CD4-positive, alpha-beta memory T cell (primary cell): Measurements from ENCODE around the gene FAM163B. TPM values are rescaled to one million over a fixed set of nuclear protein-coding genes. Genes with fewer than 3 reads are reported as not detected.

Experiments used
- CTCF ChIA-PET: fragments of 350-600 bp; sonication (Branson Sonifier 250); formaldehyde crosslinking; loops from one replicate; lab custom pipeline; 2021; ENCODE audit warnings: inconsistent platforms; ENCODE audit not compliant: partially characterized antibody; lab: Charles Lee
- POLR2A ChIA-PET: fragments of 350-600 bp; sonication (Branson Sonifier 250); formaldehyde crosslinking; loops from one replicate; lab custom pipeline; 2021; ENCODE audit not compliant: partially characterized antibody; lab: Charles Lee
- DNase-seq, 5 donors: peaks; one replicate each; pipeline versions ENCODE4 v3.0.0 to v3.0.0-alpha.2; 2020 to 2022; ENCODE audit warnings: mixed read lengths in 1 of 5
- H3K27ac ChIP-seq: one replicate; pipeline ENCODE4 v1.7.0; 2013; ENCODE audit warnings: low read depth, low read length
- H3K27me3 ChIP-seq: 2 replicates; pipeline ENCODE4 v1.7.0; 2013; ENCODE audit warnings: mild to moderate bottlenecking, low read length, moderate library complexity; ENCODE audit not compliant: insufficient read depth
- H3K36me3 ChIP-seq: 2 replicates; pipeline ENCODE4 v1.7.0; 2013; ENCODE audit warnings: mild to moderate bottlenecking, low read length, moderate library complexity; ENCODE audit not compliant: insufficient read depth
- H3K4me1 ChIP-seq: 2 replicates; pipeline ENCODE4 v1.7.0; 2013; ENCODE audit warnings: mild to moderate bottlenecking, low read length, moderate library complexity; ENCODE audit not compliant: insufficient read depth
- H3K4me3 ChIP-seq, 2 donors: one replicate each; pipeline ENCODE4 v1.7.0; 2013; ENCODE audit warnings: low read length in 2 of 2, mild to moderate bottlenecking in 1 of 2
- H3K9me3 ChIP-seq, 2 donors: one replicate each; pipeline ENCODE4 v1.7.0; 2013; ENCODE audit warnings: low read length in 2 of 2, control low read depth in 1 of 2; ENCODE audit not compliant: control insufficient read depth in 1 of 2
- H3K27ac Mint-ChIP-seq, 7 donors: one replicate each; pipeline ENCODE4 v1.8.0; 2020 to 2021; ENCODE audit warnings: mixed read lengths in 7 of 7, mild to moderate bottlenecking in 6 of 7, inconsistent platforms in 3 of 7, moderate library complexity in 3 of 7
- H3K27me3 Mint-ChIP-seq, 2 donors: one replicate each; pipeline ENCODE4 v1.8.0; 2020 to 2021; ENCODE audit warnings: mixed read lengths in 2 of 2
- H3K36me3 Mint-ChIP-seq, 2 donors: one replicate each; pipeline ENCODE4 v1.8.0; 2020 to 2021; ENCODE audit warnings: mixed read lengths in 2 of 2, inconsistent platforms in 1 of 2, mild to moderate bottlenecking in 1 of 2
- H3K4me1 Mint-ChIP-seq, 4 donors: one replicate each; pipeline ENCODE4 v1.8.0; 2020 to 2021; ENCODE audit warnings: mixed read lengths in 4 of 4, mild to moderate bottlenecking in 1 of 4
- H3K4me3 Mint-ChIP-seq, 8 donors: one replicate each; pipeline ENCODE4 v1.8.0; 2020 to 2021; ENCODE audit warnings: mixed read lengths in 8 of 8, mild to moderate bottlenecking in 7 of 8, moderate library complexity in 6 of 8, inconsistent platforms in 3 of 8
- H3K9me3 Mint-ChIP-seq, 8 donors: one replicate each; pipeline ENCODE4 v1.8.0; 2020 to 2021; ENCODE audit warnings: mixed read lengths in 8 of 8, mild to moderate bottlenecking in 5 of 8, inconsistent platforms in 3 of 8, moderate library complexity in 1 of 8
- intact Hi-C: fragments of 100-400 bp; cut with micrococcal nuclease; formaldehyde crosslinking; loops from one replicate; pipeline ENCODE4 v1.15.1; 2023
- polyA plus RNA-seq, 2 donors: library from polyadenylated mRNA; unstranded; fragments of 300-500 nt; fragmentation: Illumina TruSeq; gene quantifications; one replicate each; pipeline ENCODE4 v1.2.3, GENCODE V29; 2021
- total RNA-seq, 2 experiments: library from RNA; stranded (reverse); gene quantifications; one replicate each; pipeline ENCODE4 v1.2.3, GENCODE V29; 2021

Gene FAM163B
- total and polyA plus RNA-seq, 4 experiments from 2014 or later, result not detected

DNA sequence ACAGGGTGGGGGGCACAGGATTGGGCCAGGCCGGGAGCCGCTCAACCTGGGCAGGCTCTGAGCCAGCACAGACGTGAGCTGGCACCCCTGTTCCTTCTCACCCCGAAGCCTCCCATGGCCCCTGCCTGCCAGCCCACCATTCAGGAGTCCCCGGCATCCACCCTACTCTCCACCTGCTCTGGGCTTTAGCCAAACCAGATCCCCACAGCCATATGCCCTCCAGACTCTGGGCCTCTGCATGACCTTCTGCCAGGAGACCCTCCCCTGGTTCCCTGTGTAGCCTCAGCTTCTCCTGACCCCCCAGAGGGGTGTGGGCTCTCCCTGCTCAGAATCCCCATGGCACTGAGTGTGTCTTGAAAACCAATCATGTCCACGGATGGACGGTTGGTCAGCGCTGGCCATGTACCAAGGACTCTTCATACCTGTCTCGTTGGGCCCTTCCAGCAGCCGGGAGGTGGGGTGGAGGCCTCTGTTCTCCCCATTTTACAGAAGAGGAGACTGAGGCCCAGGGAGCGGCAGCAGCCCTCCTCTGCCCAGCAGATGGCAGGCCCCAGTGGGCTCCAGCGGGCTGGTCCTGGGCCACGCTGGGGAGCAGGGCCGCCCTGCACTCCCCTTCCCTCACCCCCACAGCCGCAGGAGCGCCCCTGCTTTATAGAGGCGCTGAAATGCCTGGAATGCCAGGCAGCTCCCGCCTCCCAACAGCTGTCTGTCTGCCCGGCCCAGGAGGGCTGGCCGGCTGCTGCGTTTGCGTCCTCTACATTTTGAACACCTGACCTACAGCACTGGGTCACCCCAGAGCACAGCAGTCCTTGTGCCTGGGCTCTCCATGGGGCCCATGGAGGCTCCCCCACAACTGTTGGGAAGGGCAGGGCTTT is 81.0 kb downstream of the FAM163B start:
- H3K27ac Mint-ChIP-seq, result no peak overlapping the region
- H3K27me3 Mint-ChIP-seq, result peaks cover 7 to 14% of the 10 kb centered on the region in 2 donors
- no peak overlapping the region for H3K4me3 Mint-ChIP-seq
- Histone ChIP-seq H3K27ac (no peak overlapping the region), H3K27me3 (no peaks in the 10 kb centered on the region), H3K4me3 (no peak overlapping the region), H3K36me3 (no peaks in the 10 kb centered on the region), H3K4me1 (peaks cover 3% of the 10 kb centered on the region), H3K9me3 (no peaks in the 10 kb centered on the region)
- intact Hi-C loops, result no loop called here
- no peaks in the 10 kb centered on the region for H3K36me3 Mint-ChIP-seq
- ChIA-PET POLR2A (no interaction called here), CTCF (no interaction called here)
- no peaks in the 10 kb centered on the region for H3K9me3 Mint-ChIP-seq
- DNase-seq, result no peak
- H3K4me1 Mint-ChIP-seq, result peaks cover 3 to 12% (median 5%) of the 10 kb centered on the region in 4 donors

DNA sequence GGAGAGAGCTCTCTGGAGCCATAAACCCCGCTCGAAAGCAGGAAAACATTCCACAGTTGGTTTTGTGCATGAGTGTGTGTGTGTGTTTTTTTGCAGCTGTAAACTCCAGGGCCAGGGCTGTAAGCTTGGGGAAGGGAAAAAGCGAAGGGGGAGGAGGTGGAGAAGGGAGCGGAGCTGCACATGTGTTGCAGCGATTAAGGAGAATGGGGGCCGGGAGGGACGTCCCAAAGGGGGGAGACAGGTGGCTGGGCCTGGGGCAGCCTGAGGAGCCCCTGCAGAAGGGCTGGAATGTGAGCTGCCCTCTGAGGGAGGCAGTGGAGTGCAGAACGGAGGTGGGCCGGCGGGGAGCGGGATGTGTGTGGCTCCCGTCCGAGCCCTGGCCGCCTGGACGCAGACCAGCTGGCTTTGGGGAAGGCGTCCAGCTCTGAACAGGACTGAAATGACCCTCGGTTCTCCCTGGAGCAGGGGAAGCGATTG is 81.7 kb downstream of the FAM163B start:
- Histone ChIP-seq H3K27ac (no peak overlapping the region), H3K9me3 (no peaks in the 10 kb centered on the region), H3K36me3 (no peaks in the 10 kb centered on the region), H3K27me3 (no peaks in the 10 kb centered on the region), H3K4me3 (no peak overlapping the region), H3K4me1 (peaks cover under 1% of the 10 kb centered on the region)
- ChIA-PET CTCF (no interaction called here), POLR2A (no interaction called here)
- Mint-ChIP-seq H3K27ac (peak overlapping the region in 1 of 7 donors; percentile 57), H3K36me3 (no peaks in the 10 kb centered on the region), H3K4me3 (no peak overlapping the region), H3K4me1 (peaks cover 0 to 6% (median 3%) of the 10 kb centered on the region in 4 donors), H3K9me3 (no peaks in the 10 kb centered on the region), H3K27me3 (peaks cover 2 to 10% of the 10 kb centered on the region in 2 donors)
- no peak for DNase-seq
- intact Hi-C loops, result no loop called here

Other genes with a start within 250 kb of the FAM163B start
- 100 to 1,000 TPM; 103 to 110 TPM for gene SURF4, start 233.3 kb downstream of the FAM163B start, total RNA-seq
- 100 to 1,000 TPM; 156 to 264 TPM for gene SURF4, start 233.3 kb downstream of the FAM163B start, polyA plus RNA-seq
- 1 to 10 TPM; 1.4 to 2.1 TPM for gene STKLD1, start 233.0 kb downstream of the FAM163B start, total RNA-seq
- gene STKLD1, start 233.0 kb downstream of the FAM163B start, polyA plus RNA-seq, result 1 to 10 TPM in 1 of 2 donors, not detected in 1; 1.5 TPM
- 10 to 100 TPM; 38.7 to 39.0 TPM for gene REXO4, start 191.4 kb downstream of the FAM163B start, total RNA-seq
- gene REXO4, start 191.4 kb downstream of the FAM163B start, polyA plus RNA-seq, result 10 to 100 TPM; 10.7 to 25.2 TPM
- gene ADAMTS13, start 187.0 kb downstream of the FAM163B start, total RNA-seq, result 1 to 10 TPM; 1.5 to 1.7 TPM
- gene ADAMTS13, start 187.0 kb downstream of the FAM163B start, polyA plus RNA-seq, result not detected
- gene CACFD1, start 149.4 kb downstream of the FAM163B start, total RNA-seq, result 1 to 10 TPM; 2.5 to 2.6 TPM
- 1 to 10 TPM; 2.9 to 3.4 TPM for gene CACFD1, start 149.4 kb downstream of the FAM163B start, polyA plus RNA-seq
- gene SLC2A6, start 130.3 kb downstream of the FAM163B start, total RNA-seq, result 1 to 10 TPM; 1.6 to 2.5 TPM
- 1 to 10 TPM in 1 of 2 donors, under 1 TPM in 1; 0.41 to 1.1 TPM for gene SLC2A6, start 130.3 kb downstream of the FAM163B start, polyA plus RNA-seq
- gene MYMK, start 84.4 kb downstream of the FAM163B start, total RNA-seq, result not detected
- gene MYMK, start 84.4 kb downstream of the FAM163B start, polyA plus RNA-seq, result not detected
- under 1 TPM; 0.09 to 0.17 TPM for gene ADAMTSL2, start 74.7 kb downstream of the FAM163B start, total RNA-seq
- under 1 TPM in 1 of 2 donors, not detected in 1; 0.07 TPM for gene ADAMTSL2, start 74.7 kb downstream of the FAM163B start, polyA plus RNA-seq
- gene DBH, start 27.0 kb upstream of the FAM163B start, total RNA-seq, result under 1 TPM; 0.08 to 0.09 TPM
- under 1 TPM in 1 of 2 donors, not detected in 1; 0.18 TPM for gene DBH, start 27.0 kb upstream of the FAM163B start, polyA plus RNA-seq
- 10 to 100 TPM; 18.6 to 19.3 TPM for gene SARDH, start 129.0 kb upstream of the FAM163B start, total RNA-seq
- 1 to 10 TPM; 2.5 to 4.1 TPM for gene SARDH, start 129.0 kb upstream of the FAM163B start, polyA plus RNA-seq